ENCODE measurements around the gene FAM13C.
A peak's percentile ranks its signal among the peaks of the same experiment; 100 is the strongest.
"Not testable (repeated sequence)": the region's sequence is repeated elsewhere in the genome, so short reads cannot be mapped to it uniquely, and the experiment has no call there.

The FAM13C gene

GRCh38 chr10:59362144-59362958 lies at the start of gene FAM13C:
TSS of gene FAM13C (minus strand) at chr10:59362549. CDS start at chr10:59362460, 89 bp downstream.
- Mint-ChIP-seq H3K9me3 (no peaks in the 10 kb centered on the region), H3K4me3 (peak within 1 kb of the TSS; percentile 50), H3K27me3 (peaks cover 34% of the 10 kb centered on the region), H3K4me1 (ENCODE audit: low read depth) (peaks cover 13% of the 10 kb centered on the region), H3K27ac (no peak within 1 kb of the TSS), H3K36me3 (ENCODE audit: low read depth) (no peaks in the 10 kb centered on the region)
- DNase-seq, result peak; percentile 31

- no peaks in the 10 kb centered on the region for H3K36me3 Mint-ChIP-seq (ENCODE audit: low read depth)
- peaks cover 8% of the 10 kb centered on the region for H3K9me3 Mint-ChIP-seq
- H3K4me1 Mint-ChIP-seq (ENCODE audit: low read depth), result no peaks in the 10 kb centered on the region
- DNase-seq, result no peak
- no peak overlapping the region for H3K27ac Mint-ChIP-seq
- no peak overlapping the region for H3K4me3 Mint-ChIP-seq
- no peaks in the 10 kb centered on the region for H3K27me3 Mint-ChIP-seq
Observed at GRCh38 chr10:59405235-59405634, 42.9 kb upstream of the FAM13C start.

GRCh38 chr10:59400214-59400613 lies 37.9 kb upstream of the FAM13C start:
- Mint-ChIP-seq H3K36me3 (ENCODE audit: low read depth) (no peaks in the 10 kb centered on the region), H3K9me3 (peaks cover 10% of the 10 kb centered on the region), H3K4me1 (ENCODE audit: low read depth) (no peaks in the 10 kb centered on the region), H3K27ac (no peak overlapping the region), H3K4me3 (no peak overlapping the region), H3K27me3 (no peaks in the 10 kb centered on the region)
- no peak for DNase-seq

GRCh38 chr10:59399329-59399728 lies 37.0 kb upstream of the FAM13C start:
- not testable (repeated sequence) for H3K4me3 Mint-ChIP-seq

GRCh38 chr10:59397961-59398360 lies 35.6 kb upstream of the FAM13C start:
- H3K36me3 Mint-ChIP-seq (ENCODE audit: low read depth), result no peaks in the 10 kb centered on the region
- H3K9me3 Mint-ChIP-seq, result peaks cover 7% of the 10 kb centered on the region
- no peaks in the 10 kb centered on the region for H3K27me3 Mint-ChIP-seq
- H3K4me3 Mint-ChIP-seq, result no peak overlapping the region
- H3K27ac Mint-ChIP-seq, result no peak overlapping the region
- DNase-seq, result no peak
- no peaks in the 10 kb centered on the region for H3K4me1 Mint-ChIP-seq (ENCODE audit: low read depth)

More at GRCh38 chr10:59399329-59399728, 37.0 kb upstream of the FAM13C start:
- peaks cover 10% of the 10 kb centered on the region for H3K9me3 Mint-ChIP-seq
- not testable (repeated sequence) for H3K27me3 Mint-ChIP-seq; DNase-seq; H3K36me3 Mint-ChIP-seq (ENCODE audit: low read depth); H3K27ac Mint-ChIP-seq; H3K4me1 Mint-ChIP-seq (ENCODE audit: low read depth)

GRCh38 chr10:59395984-59396383 lies 33.6 kb upstream of the FAM13C start:
- Mint-ChIP-seq H3K27ac (no peak overlapping the region), H3K36me3 (ENCODE audit: low read depth) (no peaks in the 10 kb centered on the region), H3K9me3 (peaks cover 7% of the 10 kb centered on the region), H3K4me3 (no peak overlapping the region), H3K4me1 (ENCODE audit: low read depth) (no peaks in the 10 kb centered on the region), H3K27me3 (no peaks in the 10 kb centered on the region)
- DNase-seq, result no peak

GRCh38 chr10:59393349-59393748 lies 31.0 kb upstream of the FAM13C start:
- H3K36me3 Mint-ChIP-seq (ENCODE audit: low read depth), result no peaks in the 10 kb centered on the region
- H3K4me1 Mint-ChIP-seq (ENCODE audit: low read depth), result no peaks in the 10 kb centered on the region
- no peak overlapping the region for H3K4me3 Mint-ChIP-seq
- no peak overlapping the region for H3K27ac Mint-ChIP-seq
- H3K27me3 Mint-ChIP-seq, result no peaks in the 10 kb centered on the region
- no peaks in the 10 kb centered on the region for H3K9me3 Mint-ChIP-seq
- no peak for DNase-seq

GRCh38 chr10:59391060-59391459 lies 28.7 kb upstream of the FAM13C start:
- no peak overlapping the region for H3K27ac Mint-ChIP-seq
- H3K4me3 Mint-ChIP-seq, result no peak overlapping the region
- H3K9me3 Mint-ChIP-seq, result no peaks in the 10 kb centered on the region
- no peak for DNase-seq
- H3K36me3 Mint-ChIP-seq (ENCODE audit: low read depth), result no peaks in the 10 kb centered on the region
- no peaks in the 10 kb centered on the region for H3K27me3 Mint-ChIP-seq
- no peaks in the 10 kb centered on the region for H3K4me1 Mint-ChIP-seq (ENCODE audit: low read depth)

- H3K4me1 Mint-ChIP-seq (ENCODE audit: low read depth), result no peaks in the 10 kb centered on the region
Observed at GRCh38 chr10:59388671-59388976, 26.3 kb upstream of the FAM13C start.

GRCh38 chr10:59387951-59388670 lies 25.8 kb upstream of the FAM13C start:
- H3K4me3 Mint-ChIP-seq, result no peak overlapping the region
- H3K27me3 Mint-ChIP-seq, result no peaks in the 10 kb centered on the region
- H3K27ac Mint-ChIP-seq, result no peak overlapping the region
- no peaks in the 10 kb centered on the region for H3K9me3 Mint-ChIP-seq
- DNase-seq, result no peak
- H3K4me1 Mint-ChIP-seq (ENCODE audit: low read depth), result no peaks in the 10 kb centered on the region
- no peaks in the 10 kb centered on the region for H3K36me3 Mint-ChIP-seq (ENCODE audit: low read depth)

More at GRCh38 chr10:59388671-59388976, 26.3 kb upstream of the FAM13C start:
- H3K4me3 Mint-ChIP-seq, result no peak overlapping the region
- DNase-seq, result no peak
- H3K9me3 Mint-ChIP-seq, result no peaks in the 10 kb centered on the region
- no peak overlapping the region for H3K27ac Mint-ChIP-seq
- H3K27me3 Mint-ChIP-seq, result no peaks in the 10 kb centered on the region
- no peaks in the 10 kb centered on the region for H3K36me3 Mint-ChIP-seq (ENCODE audit: low read depth)

- Mint-ChIP-seq H3K9me3 (no peaks in the 10 kb centered on the region), H3K27ac (no peak overlapping the region), H3K4me3 (no peak overlapping the region), H3K4me1 (ENCODE audit: low read depth) (no peaks in the 10 kb centered on the region), H3K27me3 (no peaks in the 10 kb centered on the region), H3K36me3 (ENCODE audit: low read depth) (no peaks in the 10 kb centered on the region)
- no peak for DNase-seq
Observed at GRCh38 chr10:59384761-59385160, 22.4 kb upstream of the FAM13C start.

- no peaks in the 10 kb centered on the region for H3K27me3 Mint-ChIP-seq
- H3K4me1 Mint-ChIP-seq (ENCODE audit: low read depth), result no peaks in the 10 kb centered on the region
- H3K27ac Mint-ChIP-seq, result no peak overlapping the region
- no peaks in the 10 kb centered on the region for H3K9me3 Mint-ChIP-seq
- DNase-seq, result no peak
- no peaks in the 10 kb centered on the region for H3K36me3 Mint-ChIP-seq (ENCODE audit: low read depth)
- no peak overlapping the region for H3K4me3 Mint-ChIP-seq
Observed at GRCh38 chr10:59383908-59384307, 21.6 kb upstream of the FAM13C start.

GRCh38 chr10:59383436-59383835 lies 21.1 kb upstream of the FAM13C start:
- DNase-seq, result no peak
- H3K4me3 Mint-ChIP-seq, result no peak overlapping the region
- no peaks in the 10 kb centered on the region for H3K4me1 Mint-ChIP-seq (ENCODE audit: low read depth)
- H3K9me3 Mint-ChIP-seq, result no peaks in the 10 kb centered on the region
- H3K36me3 Mint-ChIP-seq (ENCODE audit: low read depth), result no peaks in the 10 kb centered on the region
- H3K27me3 Mint-ChIP-seq, result no peaks in the 10 kb centered on the region
- H3K27ac Mint-ChIP-seq, result no peak overlapping the region

- no peak for DNase-seq
- H3K9me3 Mint-ChIP-seq, result no peaks in the 10 kb centered on the region
- H3K36me3 Mint-ChIP-seq (ENCODE audit: low read depth), result no peaks in the 10 kb centered on the region
- H3K27me3 Mint-ChIP-seq, result no peaks in the 10 kb centered on the region
- no peak overlapping the region for H3K4me3 Mint-ChIP-seq
- H3K27ac Mint-ChIP-seq, result no peak overlapping the region
- no peaks in the 10 kb centered on the region for H3K4me1 Mint-ChIP-seq (ENCODE audit: low read depth)
Observed at GRCh38 chr10:59382831-59383295, 20.5 kb upstream of the FAM13C start.

GRCh38 chr10:59381687-59382086 lies 19.3 kb upstream of the FAM13C start:
- no peak for DNase-seq
- no peaks in the 10 kb centered on the region for H3K9me3 Mint-ChIP-seq
- H3K27ac Mint-ChIP-seq, result no peak overlapping the region
- H3K4me1 Mint-ChIP-seq (ENCODE audit: low read depth), result no peaks in the 10 kb centered on the region
- no peaks in the 10 kb centered on the region for H3K27me3 Mint-ChIP-seq
- H3K36me3 Mint-ChIP-seq (ENCODE audit: low read depth), result no peaks in the 10 kb centered on the region
- H3K4me3 Mint-ChIP-seq, result no peak overlapping the region
